UCSD-AML1 (cell line): ENCODE measurements around the gene UBE3A.

ENCODE experiments used
- DNase-seq: peaks from one replicate; lab custom pipeline; 2025; ENCODE audit not compliant: unreplicated experiment; lab: John Stamatoyannopoulos, UW

The UBE3A gene

GRCh38 chr15:25406846-25407245 is 32.0 kb downstream of the UBE3A start:
- DNase-seq, result no peak

DNA sequence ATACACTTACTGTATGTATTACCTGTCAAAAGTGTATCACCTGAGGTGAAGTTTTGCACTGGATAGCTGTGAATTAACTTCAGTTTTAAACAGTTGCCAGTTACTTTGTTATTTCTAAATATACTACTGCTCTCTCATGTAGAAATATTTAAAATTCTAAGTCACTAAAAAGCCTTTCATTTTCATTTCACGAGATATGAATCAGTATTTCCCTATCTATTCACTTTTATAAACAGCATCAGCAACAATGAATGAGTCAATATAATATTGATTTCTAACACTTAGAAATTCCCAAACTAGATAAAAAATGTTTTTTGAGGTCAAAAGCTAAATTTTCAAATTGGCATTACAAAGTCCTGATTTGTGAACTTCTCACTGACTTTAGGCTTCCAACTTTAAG is 32.6 kb downstream of the UBE3A start:
- no peak for DNase-seq

DNA sequence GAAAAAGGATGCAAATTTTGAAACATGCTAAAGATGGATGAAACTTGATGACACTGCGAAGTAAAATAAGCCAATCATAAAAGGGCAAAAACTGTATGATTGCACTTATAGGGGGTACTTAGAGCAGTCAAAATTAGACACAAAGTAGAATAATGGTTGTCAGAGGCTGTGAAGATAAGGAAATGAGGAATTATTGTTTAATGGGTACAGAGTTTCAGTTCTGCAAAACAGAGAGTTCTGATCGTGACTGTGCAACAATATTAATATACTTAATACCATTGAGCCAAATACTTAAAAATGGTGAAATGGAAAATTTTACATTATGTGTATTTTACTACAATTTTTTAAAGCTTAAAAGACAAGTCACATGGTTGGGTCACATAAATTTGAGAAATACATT is 35.1 kb downstream of the UBE3A start:
- no peak for DNase-seq

DNA sequence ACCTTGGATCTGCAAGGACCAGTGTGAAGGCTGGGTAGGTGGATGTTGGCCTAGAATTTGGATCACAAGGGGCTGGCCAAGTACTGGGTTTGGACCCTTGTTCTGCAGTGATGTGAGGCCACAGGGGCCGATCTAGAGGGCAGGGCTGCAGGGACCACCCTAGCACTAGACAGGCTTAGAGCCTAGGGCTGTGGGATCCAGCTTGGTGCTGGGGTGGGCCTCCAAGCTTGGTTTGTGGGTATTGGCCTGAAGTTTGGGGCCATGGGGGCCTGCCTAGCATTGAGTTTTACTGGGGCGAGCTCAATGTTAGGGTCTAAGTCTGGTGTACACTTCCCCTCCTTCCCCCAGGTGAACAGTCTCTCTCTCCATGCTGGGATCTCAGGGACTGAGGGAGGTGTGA is 36.5 kb downstream of the UBE3A start:
- no peak for DNase-seq

DNA sequence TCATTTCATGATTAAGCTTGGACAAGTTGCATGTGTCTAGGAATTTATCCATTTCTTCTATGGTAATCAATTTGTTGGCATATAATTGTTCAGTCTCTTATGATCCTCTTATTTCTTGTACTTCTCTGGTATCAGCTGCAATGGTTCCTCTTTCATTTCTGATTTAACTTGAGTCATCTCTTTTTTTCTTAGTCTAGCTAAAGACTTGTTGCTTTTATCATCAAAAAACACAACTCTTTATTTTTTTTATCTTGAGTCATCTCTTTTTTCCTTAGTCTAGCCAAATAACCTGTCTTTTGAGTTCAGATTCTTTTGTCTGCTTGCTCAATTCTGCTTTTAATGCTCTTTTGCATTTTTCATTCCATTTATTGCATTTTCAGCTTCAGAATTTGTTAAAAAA is 37.3 kb downstream of the UBE3A start:
- no peak for DNase-seq

GRCh38 chr15:25397100-25397499 is 41.7 kb downstream of the UBE3A start:
- no peak for DNase-seq

DNA sequence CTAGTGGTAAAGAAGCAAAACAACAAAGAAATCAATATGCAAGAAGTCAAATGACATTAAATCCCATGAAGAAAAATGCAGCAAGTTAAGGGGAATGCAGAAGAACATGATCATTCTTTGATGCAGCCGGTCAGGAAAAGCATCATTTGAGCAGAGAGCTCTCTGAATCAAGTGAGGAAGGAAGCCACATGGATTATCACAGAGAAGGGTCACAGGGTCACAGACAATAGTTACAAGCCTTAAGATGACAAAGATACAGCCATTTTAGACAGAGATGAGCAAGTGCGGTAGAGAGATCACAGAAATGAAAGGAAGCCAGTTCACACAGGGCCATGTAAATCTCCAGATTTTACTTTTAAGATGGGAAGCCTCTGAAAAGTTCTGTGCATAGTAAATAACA is 43.9 kb downstream of the UBE3A start:
- no peak for DNase-seq

GRCh38 chr15:25392806-25393205 is 46.0 kb downstream of the UBE3A start:
- DNase-seq, result no peak

GRCh38 chr15:25391971-25392721 is 46.7 kb downstream of the UBE3A start:
- DNase-seq, result no peak

DNA sequence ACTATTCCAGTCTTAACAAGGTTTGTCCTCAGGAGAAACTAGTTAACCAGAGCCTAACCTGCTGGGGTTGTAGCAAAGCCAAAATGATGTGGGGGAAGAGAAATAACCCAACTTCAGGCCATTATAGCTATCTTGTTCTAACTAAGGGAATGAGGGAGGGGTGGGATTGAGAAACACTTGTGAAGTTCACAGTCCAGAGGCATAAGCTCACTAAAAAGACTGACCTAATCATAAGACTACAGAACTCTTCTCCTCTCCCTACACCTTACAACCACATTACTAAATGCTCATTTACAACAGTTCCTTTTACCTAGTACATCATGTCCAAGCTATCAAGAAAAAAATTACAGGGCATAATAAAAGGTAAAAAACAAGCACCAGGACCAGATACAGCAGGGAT is 52.8 kb downstream of the UBE3A start:
- DNase-seq, result no peak

GRCh38 chr15:25381579-25381978 is 57.2 kb downstream of the UBE3A start:
- DNase-seq, result no peak

DNA sequence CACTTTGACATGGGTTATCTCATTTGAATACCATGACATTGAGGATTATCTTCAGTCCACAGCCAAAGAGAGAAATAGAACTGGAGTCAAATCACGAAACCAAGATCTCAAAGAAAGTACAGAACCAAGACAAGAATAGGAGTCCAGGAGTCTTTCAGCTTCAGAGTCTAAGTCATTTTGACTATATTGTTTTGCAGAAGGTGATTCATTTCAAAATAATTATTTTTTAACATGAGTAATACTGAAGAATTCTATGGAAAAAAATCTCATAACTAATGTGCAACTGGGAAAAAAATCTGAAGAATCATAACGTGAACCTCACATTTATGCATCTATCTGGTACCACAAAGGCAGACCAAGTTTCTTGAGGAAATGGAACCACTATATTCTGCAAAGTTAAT is 60.3 kb downstream of the UBE3A start:
- DNase-seq, result no peak

DNA sequence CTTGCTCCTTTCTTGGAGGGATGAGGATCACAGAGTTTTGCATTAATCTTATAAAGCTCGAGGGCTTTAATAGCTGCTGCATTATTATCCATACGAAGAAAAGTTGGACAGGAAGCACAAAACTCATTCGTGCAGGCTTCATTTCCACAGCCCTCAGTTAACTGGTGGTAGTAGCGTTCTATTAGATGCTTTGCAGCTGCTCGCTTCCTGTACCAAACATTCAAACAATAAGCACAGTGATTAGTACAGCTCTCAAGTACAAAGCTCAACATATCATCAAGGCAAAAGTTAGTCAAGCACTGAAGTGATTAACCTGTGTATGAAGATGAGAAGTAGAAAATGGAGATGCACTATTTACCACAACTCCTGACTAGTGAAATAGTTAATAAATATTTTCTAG is 63.3 kb downstream of the UBE3A start:
- no peak for DNase-seq

DNA sequence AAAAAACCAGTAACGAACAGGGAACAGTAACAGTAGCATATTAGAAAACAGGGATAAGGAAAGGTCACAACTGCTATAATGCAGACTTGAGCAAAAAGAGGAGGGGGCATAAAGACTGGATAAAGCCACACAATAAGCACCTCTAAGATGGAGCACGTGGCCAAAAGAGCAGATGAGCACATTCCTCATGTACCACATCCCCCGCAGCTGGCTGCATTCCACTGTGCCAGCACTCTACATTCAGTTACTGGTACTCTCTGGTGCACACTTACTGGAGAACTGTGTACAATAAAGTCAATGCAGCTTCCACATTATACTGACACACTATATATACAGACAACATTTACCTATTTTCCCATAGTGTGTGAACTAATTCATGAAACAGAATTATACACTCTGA is 64.7 kb downstream of the UBE3A start:
- DNase-seq, result no peak

GRCh38 chr15:25372298-25372697 is 66.5 kb downstream of the UBE3A start:
- DNase-seq, result no peak

DNA sequence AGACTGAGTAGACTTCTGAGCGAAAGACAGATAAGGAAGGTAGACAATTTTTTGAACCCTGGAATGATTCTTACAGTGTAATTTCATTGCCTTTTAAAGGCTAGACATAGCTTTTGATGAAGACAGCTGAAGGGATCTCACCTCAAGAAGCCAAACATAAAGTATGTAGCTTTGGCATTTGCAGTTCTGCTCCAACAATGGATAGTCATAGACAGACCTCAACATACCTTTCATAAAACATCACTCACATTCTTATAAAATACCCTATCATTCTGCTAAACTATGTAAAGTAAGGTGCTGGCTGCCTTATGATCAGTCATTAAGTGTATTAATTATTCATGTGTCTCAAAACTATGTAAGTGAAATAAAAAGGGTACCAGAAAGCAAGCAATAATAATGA is 70.0 kb downstream of the UBE3A start:
- no peak for DNase-seq

DNA sequence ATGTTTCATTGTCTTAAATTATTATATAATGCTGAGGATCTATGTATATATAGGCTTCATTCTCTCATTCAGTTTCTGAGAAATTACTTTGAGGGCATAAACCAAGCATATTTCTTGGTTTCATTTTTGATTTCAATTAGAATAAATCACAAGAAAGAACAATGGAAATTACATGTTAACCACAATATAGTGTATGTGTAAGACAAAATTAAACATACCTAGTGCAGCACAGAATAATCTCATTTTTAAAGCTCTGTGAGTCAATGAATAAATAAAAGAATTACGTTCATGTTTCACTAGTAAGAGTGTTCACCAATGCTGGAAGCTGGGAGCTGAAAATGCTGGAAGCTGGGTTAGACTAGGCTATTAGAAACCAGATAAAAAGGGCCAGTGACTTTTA is 72.8 kb downstream of the UBE3A start:
- no peak for DNase-seq

DNA sequence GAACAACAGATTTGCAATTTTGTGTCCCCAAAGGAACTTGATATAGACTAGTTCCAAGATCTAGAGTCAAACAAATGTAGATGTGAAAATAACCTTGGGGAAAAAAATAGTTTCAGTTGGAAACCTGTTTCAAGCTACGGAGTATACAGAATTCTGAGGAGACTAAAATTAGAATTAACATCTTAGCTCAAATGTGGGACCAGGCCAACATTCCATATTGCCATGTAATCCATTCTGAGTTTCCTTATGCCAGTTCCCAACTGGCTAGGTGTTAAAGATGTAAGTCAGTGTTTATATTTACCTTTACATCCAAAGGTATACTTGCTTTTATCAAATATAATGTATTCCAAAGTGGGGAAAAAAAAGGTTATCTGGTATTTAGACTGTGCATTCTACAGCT is 76.3 kb downstream of the UBE3A start:
- no peak for DNase-seq

DNA sequence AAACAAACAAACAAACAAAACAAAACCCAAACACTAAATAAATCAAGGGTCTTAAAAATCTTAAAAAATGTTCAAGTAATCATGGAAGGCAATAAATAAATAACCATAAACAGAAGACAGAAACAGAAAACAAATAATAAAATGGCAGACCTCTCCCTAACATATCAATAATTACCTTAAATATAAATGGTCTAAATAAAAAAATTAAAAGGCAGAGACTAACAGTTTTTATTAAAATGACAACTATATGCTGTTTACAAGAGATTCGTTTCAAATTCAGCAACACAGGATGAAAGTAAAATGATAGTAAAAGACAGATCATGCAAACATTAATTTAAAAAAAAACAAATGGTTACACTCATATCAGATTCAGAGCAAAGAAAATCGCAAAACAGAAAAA is 91.1 kb downstream of the UBE3A start:
- DNase-seq, result no peak

DNA sequence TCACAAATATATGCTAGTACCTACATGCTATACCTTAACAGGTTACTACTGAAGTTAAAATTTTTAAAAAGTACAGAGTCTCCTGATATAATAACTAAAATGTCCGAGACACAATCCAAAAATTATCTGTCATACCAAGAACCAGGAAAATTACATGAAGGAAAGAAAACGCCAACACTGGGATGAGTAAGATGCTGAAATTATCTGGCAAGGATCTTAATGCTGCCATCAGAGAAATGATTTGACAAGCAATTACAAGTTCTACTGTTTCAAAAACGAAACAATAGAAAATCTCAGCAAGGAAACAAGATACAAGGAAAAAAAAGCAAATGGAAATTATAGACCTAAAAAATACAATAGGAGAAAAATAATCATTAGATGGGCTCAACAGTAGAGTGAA is 92.5 kb downstream of the UBE3A start:
- no peak for DNase-seq

DNA sequence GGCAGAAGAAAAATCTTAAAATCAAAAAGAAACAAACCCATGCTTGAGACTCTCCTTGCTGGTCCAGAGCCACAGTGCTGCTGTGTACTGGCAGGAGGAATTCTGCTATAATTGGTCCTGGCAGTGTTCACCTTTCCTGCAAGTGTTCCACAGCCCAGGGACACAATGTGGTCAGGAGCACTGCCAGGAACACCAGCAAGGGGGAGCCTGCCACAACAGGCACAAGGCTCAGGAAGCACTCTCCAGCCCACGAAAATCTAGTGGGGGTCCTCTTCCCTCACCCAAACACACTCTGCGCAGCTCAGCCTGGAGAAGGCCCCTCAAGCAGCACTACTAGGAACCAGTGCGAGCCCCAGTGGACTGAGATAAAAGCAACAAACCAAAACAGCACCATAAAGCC is 92.9 kb downstream of the UBE3A start:
- peak; percentile 15 for DNase-seq

DNA sequence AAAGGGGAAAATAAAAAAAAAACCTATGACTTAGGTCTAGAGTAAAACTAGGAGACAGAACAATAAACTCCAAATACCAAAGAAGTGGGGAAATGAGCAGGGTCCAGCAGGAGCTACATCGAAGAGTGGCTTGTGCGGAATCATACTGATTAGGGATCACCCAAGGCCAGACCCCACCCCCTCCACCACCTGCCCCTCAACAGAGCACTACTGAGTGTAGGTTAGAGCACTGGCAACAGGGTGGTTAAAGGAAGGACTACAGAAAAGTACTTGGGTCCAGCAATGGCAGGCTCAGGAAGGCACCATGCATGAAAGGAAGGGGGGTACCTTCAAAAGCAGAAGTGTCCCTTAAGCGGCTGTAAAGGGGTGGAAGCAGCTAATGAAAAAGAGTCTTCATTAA is 96.2 kb downstream of the UBE3A start:
- no peak for DNase-seq

DNA sequence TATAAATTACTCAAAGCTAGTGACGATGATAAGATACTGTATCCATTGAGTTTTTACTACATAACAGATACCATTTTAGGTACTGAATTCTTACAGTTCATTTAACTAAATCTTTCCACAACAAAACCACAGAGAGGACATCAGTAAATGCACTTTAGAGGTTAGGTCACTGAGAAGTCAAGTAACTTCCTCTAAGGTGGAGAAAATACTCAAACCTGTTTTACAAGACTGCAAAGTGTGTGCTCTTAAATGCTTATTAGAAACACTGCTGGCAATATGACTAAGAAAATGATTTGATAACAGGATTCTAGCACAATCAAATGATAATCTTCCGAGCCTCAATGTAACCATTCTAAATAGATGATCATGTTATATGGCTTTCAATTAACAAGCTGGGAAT is 99.4 kb downstream of the UBE3A start:
- DNase-seq, result no peak

GRCh38 chr15:25335279-25335678 is 103.5 kb downstream of the UBE3A start:
- DNase-seq, result no peak
